ENCODE measurements around the gene PTPRM.
"Not testable (repeated sequence)": the region's sequence is repeated elsewhere in the genome, so short reads cannot be mapped to it uniquely, and the experiment has no call there.

The PTPRM gene

GRCh38 chr18:7919565-7919964, 352.4 kb downstream of the PTPRM start:
- no peak for DNase-seq

DNA sequence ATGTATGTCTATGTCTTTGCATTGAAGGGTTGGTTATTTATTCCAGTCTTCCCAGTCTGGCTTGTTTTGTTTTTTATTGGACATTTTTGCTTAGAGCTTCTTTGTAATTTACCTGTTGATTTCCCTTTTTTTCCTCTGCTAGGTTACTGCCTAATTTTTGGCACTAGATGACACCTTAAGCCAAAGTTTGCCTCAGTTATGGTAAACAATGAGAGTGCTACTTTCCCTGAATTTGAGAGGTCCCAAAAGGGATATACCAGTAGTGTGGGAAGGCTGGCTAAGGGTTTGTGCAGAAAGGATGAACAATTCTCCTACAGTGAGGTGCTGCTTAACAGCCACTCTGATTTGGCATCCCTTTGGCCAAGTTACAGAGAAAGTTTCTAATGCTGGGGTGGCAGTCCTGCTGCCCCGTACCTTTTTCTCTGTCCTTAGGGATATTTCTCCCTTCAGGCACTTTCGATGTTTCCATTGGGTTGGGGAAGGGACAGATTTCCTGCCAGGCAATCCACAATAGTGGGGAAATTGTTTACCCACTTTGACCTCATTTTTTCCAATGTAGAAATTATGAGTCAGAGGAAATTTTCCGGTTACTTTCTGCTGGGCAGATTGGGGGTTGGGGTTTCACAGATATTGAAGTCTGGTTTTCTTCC, 354.9 kb downstream of the PTPRM start:
- DNase-seq = no peak

GRCh38 chr18:7923105-7923504, 356.0 kb downstream of the PTPRM start:
- DNase-seq = no peak

GRCh38 chr18:7924616-7925015, 357.5 kb downstream of the PTPRM start:
- no peak for DNase-seq

DNA sequence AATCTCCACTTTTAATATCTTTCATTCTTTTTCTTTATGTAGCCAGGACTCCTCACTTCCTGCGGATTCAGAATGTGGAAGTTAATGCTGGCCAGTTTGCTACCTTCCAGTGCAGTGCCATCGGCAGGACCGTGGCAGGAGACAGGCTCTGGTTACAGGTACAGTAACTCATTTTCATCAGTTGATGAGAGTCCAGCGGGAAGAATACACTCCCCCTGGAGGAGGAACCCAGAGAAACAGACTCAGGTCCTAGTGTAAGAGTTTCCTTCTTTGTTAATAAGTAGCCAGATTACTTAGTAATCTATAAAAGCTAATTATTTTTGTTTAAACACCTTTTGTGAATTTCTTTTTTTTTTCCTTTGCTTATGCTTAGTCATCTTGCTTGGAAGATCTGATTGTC, 359.4 kb downstream of the PTPRM start:
- no peak for DNase-seq

GRCh38 chr18:7927119-7927518, 360.0 kb downstream of the PTPRM start:
- no peak for DNase-seq

DNA sequence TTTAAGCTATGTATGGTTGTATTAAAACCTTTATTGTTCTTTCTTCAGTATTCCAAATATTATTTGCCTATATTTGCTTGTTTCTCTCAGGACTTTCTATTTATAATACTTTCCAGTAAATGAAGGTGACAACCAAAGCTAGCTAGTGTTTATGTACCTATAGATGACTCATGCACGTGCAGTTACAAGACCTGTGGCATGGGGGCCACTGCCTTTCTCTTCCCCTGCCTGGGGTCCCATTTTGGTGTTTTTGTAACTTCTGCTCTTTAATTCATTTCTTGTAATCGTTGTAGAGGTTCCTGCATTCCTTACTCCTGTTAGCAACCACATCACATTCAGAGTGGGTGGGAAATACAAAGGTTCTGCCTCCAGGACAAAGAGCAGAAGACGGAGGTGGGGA, 364.6 kb downstream of the PTPRM start:
- no peak for DNase-seq

GRCh38 chr18:7937268-7937667, 370.2 kb downstream of the PTPRM start:
- no peak for DNase-seq

DNA sequence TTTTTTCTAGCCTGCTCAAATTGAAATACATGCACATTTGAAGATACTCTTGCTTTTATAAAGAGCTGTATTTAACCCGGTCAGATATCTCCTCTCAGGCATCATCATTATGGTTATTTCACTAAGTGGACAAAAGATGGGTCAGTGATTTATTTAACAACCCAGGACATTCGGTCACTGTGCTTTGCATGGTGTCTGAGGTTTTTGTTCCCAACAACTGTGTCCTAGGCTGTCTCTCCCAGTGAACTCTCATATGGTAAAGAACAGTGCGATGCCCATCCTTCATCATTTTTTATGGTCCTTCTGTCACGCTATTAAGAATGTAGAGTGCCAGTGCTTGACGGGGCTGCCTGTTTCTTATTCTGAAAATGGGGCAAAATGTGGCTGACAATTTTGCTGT, 372.4 kb downstream of the PTPRM start:
- DNase-seq = no peak

DNA sequence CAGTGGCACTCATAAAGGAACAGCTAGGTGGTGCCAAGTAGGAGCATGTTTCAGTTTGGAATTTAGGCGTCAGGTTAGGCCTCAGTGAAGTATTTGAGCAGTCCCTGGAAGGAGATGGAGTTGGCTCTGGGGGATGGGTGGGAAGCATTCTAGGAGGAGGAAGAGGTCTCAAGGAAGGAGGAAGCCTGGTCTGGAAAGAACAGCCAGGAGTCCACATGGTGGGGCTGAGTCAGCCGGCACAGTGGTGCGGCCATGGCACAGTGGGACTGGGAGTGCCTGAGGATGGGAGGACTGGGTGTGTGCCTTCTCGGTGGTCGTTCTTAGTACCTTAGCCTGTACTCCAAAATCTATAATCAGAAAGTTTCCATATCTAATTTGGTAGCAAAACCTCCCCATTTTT, 373.3 kb downstream of the PTPRM start:
- DNase-seq = no peak

GRCh38 chr18:7940971-7941370, 373.9 kb downstream of the PTPRM start:
- DNase-seq = no peak

- no peak for DNase-seq
Observed at GRCh38 chr18:7941533-7941932, 374.4 kb downstream of the PTPRM start.

DNA sequence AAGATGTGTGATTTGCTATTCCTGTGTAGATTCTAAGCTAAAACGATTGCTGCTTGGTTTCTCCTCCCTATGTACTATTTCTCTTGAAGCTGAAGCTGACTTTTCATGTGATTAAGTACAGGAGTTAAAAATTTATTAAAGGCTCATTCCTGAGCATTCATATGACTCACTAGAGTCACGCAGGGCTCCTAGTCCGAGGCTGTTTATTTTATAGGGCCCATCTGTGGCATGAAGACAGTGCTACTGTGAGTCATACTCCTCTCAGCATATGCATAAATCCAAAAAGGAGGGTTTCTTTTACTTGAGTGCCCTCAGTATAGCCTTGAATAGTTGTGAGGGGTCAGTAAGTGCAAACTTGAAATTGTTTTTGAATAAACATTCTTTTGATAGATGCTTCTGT, 378.8 kb downstream of the PTPRM start:
- DNase-seq = no peak

DNA sequence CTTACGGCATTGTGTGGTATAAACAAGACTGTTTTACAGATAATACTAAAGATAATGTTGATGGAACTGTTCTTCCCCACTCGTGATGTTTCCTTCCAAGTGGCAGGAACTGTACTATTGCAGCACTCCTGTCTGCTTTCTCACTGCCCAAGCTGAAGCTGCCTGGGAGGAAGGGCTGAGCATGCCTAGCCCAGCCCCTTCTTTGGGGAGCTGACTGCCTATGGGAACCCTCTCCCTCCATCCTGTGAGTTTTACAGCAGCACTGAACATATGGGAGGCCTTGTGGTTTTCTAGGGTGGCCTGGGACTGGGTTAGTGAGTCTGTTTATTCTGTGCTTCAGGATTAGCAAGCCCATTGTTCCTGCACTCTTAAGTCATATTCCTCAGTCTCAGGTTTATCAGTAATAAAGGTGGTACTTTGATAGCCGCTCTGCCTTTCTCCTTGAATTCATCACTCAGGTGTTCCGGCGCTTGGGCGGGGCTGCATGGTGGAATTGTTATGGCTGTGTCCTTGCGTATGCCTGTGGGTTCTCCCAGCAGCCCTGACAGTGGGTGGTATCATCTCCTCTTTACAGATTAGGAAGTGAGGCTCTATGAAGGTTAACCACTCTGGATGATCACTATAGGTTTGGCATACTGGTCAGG, 379.7 kb downstream of the PTPRM start:
- DNase-seq = no peak

- no peak for DNase-seq
Observed at GRCh38 chr18:7950380-7951136, 383.4 kb downstream of the PTPRM start.

GRCh38 chr18:7953095-7953958, 386.2 kb downstream of the PTPRM start:
- DNase-seq = no peak

DNA sequence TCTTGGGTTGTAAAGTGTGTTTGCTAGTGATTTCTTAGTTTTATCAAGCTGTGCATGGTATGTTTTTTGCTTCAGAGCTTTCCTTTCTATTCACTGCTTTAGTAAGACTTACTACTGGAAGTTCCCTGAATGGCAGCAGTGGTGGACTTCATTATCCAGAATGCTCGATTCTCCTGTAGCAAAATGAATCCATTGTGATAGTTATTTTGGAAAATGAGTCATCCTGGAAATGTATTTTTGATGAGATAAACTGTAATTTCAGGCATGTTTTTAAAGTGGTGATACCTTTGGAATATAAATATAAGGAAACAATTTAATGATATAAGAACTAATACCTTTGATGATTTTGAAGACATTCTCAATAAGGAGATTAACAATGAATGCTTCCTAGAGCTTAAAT, 387.1 kb downstream of the PTPRM start:
- DNase-seq = no peak

- DNase-seq = no peak
Observed at GRCh38 chr18:7955175-7955574, 388.1 kb downstream of the PTPRM start.

- DNase-seq = no peak
Observed at GRCh38 chr18:7957297-7957696, 390.2 kb downstream of the PTPRM start.

DNA sequence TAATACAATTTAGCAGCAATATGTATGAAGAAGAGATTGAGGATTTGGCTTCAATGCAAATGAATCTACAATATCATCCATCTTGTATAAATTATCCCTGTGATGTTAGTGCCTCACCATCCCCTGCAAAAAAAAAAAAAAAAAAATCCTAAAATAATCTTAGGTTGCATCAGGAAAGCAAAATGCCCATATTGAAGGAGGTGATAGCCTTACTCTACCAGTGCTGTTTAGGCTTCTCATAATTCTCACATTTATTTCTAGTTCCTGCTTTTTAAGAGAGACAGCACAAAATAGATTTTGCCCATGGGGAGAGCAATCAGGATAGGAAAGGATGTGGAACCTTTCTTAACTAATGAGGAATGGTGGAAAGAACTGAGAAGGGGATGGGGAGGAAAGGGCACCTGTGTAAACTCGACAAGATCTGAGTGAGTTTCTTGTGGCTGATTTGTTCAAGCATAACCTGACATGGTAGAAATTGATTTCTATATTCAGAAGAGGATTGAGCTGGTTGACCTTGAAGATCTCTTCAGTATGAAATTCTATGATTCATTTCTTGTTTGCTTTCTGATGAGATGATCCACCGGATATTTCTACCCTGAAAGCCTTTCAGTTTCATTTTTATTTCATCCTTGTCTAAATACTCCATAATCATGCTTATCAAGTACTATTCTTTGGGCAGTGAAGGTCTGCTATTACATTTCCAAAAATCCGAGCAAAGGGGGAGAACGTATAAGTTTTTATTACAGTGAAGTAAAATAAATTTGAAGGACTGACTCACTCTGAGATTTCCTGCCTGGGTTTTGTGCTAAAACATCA, 391.2 kb downstream of the PTPRM start:
- DNase-seq = no peak

DNA sequence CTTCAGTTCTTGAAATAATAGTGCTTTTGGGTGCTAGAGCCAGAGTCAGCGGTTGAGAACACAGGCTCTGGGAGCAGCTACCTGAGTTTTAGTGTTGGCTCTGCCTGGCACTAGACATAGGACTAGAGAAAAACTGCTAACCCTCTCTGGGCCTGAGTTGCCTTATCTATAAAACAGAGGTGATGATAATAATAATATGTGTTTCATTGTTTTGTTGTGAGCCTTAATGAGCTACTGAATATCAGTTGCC, 391.7 kb downstream of the PTPRM start:
- no peak for DNase-seq

- DNase-seq = not testable (repeated sequence)
Observed at GRCh38 chr18:7966682-7967081, 399.6 kb downstream of the PTPRM start.
